A549 (cell line): ENCODE data around the gene CFAP65. TPM values are rescaled to one million over a fixed set of nuclear protein-coding genes. Genes with fewer than 3 reads are reported as not detected.
A peak's percentile ranks its signal among the peaks of the same experiment; 100 is the strongest.

Experiments
- ATAC-seq, 2 experiments: fragments of 200-7000 bp in 1 of 2; fragments of >200 bp in 1 of 2; cut with Nextera tagmentation in 1 of 2; cut with Tn5 transposase in 1 of 2; 3 replicates each; pipeline versions ENCODE4 v1.8.0 to v1.9.1; 2018 to 2020; ENCODE audit warnings: mild to moderate bottlenecking in 1 of 2, moderate library complexity in 1 of 2
- CTCF ChIA-PET: fragments of 300-600 bp; sonication (Branson Sonifier 250); formaldehyde crosslinking; extraction: SDS; loops from one replicate; lab custom pipeline; 2021; ENCODE audit warnings: antibody characterized with exemption, inconsistent platforms; lab: Yijun Ruan, JAX
- POLR2A ChIA-PET: fragments of 350-600 bp; formaldehyde crosslinking; extraction: SDS; loops from one replicate; lab custom pipeline; 2021; ENCODE audit warnings: antibody characterized with exemption, inconsistent platforms; lab: Yijun Ruan, JAX
- DNase-seq, 2 experiments: peaks; one replicate each; pipeline versions ENCODE4 v3.0.0 to v3.0.0-alpha.2; 2011 to 2016; ENCODE audit warnings: low read depth in 1 of 2, low spot score in 1 of 2
- FAIRE-seq: peaks from 2 replicates; lab custom pipeline; 2011; peaks lifted over from hg19 to GRCh38; lab: Jason Lieb, UNC
- H3K27ac ChIP-seq, 2 experiments: fragments of >200 bp; sonication (Bioruptor Twin); formaldehyde crosslinking; 3 replicates each; pipeline ENCODE4 v1.5.1; 2016 to 2017
- H3K4me1 ChIP-seq: fragments of >200 bp; sonication (Bioruptor Twin); formaldehyde crosslinking; 3 replicates; pipeline ENCODE4 v1.6.1; 2016
- H3K4me2 ChIP-seq: fragments of >200 bp; sonication (Bioruptor Twin); formaldehyde crosslinking; 3 replicates; pipeline ENCODE4 v1.6.1; 2016
- H3K4me3 ChIP-seq: fragments of >200 bp; sonication (Bioruptor Twin); formaldehyde crosslinking; 3 replicates; pipeline ENCODE4 v1.5.1; 2016
- H3K9me3 ChIP-seq: fragments of >200 bp; sonication (Bioruptor Twin); formaldehyde crosslinking; 3 replicates; pipeline ENCODE4 v1.6.1; 2016
- BCL3 ChIP-seq: fragments of >200 bp; sonication (Bioruptor Twin); formaldehyde crosslinking; IDR thresholded peaks from 3 replicates; pipeline ENCODE4 v1.6.1; 2016
- BHLHE40 ChIP-seq: IDR thresholded peaks from 2 replicates; pipeline ENCODE4 v1.6.1; 2012; ENCODE audit warnings: low read depth, low read length, inconsistent platforms
- CBX2 ChIP-seq: fragments of 200-600 bp; sonication (generic); IDR thresholded peaks from 2 replicates; pipeline ENCODE4 v1.6.1; 2016; ENCODE audit warnings: low read depth, mild to moderate bottlenecking, borderline replicate concordance
- CHD2 ChIP-seq: fragments of 150-350 bp; IDR thresholded peaks from 2 replicates; pipeline ENCODE4 v1.6.1; 2014; ENCODE audit warnings: low read length; ENCODE audit not compliant: partially characterized antibody
- EHF ChIP-seq: fragments of 250-450 bp; sonication (Bioruptor Pico); IDR thresholded peaks from 2 replicates; pipeline ENCODE4 v1.5.0; 2020; ENCODE audit warnings: mild to moderate bottlenecking
- EHMT2 ChIP-seq: fragments of 200-600 bp; sonication (generic); IDR thresholded peaks from 2 replicates; pipeline ENCODE4 v1.6.1; 2016; ENCODE audit warnings: antibody characterized with exemption, low read depth, mild to moderate bottlenecking, moderate library complexity
- ESRRA ChIP-seq: fragments of 150-350 bp; IDR thresholded peaks from 2 replicates; pipeline ENCODE4 v1.6.1; 2014; ENCODE audit warnings: mild to moderate bottlenecking, low read length, borderline replicate concordance
- FOXS1 ChIP-seq: fragments of 250-450 bp; sonication (Bioruptor Pico); IDR thresholded peaks from 2 replicates; pipeline ENCODE4 v1.5.0; 2020; ENCODE audit warnings: mild to moderate bottlenecking, moderate library complexity
- GATA3 ChIP-seq: IDR thresholded peaks from 2 replicates; pipeline ENCODE4 v1.6.1; 2012; ENCODE audit warnings: borderline replicate concordance
- HDAC2 ChIP-seq: fragments of 200-600 bp; sonication (generic); IDR thresholded peaks from 2 replicates; pipeline ENCODE4 v1.6.1; 2016
- HES2 ChIP-seq: fragments of >200 bp; sonication (Bioruptor Twin); formaldehyde crosslinking; IDR thresholded peaks from 2 replicates; pipeline ENCODE4 v1.6.1; 2016
- HMGXB4 ChIP-seq: fragments of 250-450 bp; sonication (Bioruptor Pico); IDR thresholded peaks from 2 replicates; pipeline ENCODE4 v1.5.0; 2021; ENCODE audit warnings: mild to moderate bottlenecking, moderate library complexity, borderline replicate concordance
- HOXB5 ChIP-seq: fragments of 250-450 bp; sonication (Bioruptor Pico); IDR thresholded peaks from 2 replicates; pipeline ENCODE4 v1.5.0; 2020; ENCODE audit warnings: mild to moderate bottlenecking, moderate library complexity
- JUNB ChIP-seq: fragments of >200 bp; sonication (Bioruptor Twin); formaldehyde crosslinking; IDR thresholded peaks from 2 replicates; pipeline ENCODE4 v1.6.1; 2016
- MYC ChIP-seq: IDR thresholded peaks from 2 replicates; pipeline ENCODE4 v1.6.1; 2012; ENCODE audit warnings: mild to moderate bottlenecking, inconsistent platforms, low read length, improper control_type of control experiment, borderline replicate concordance
- NPAS2 ChIP-seq: fragments of 250-450 bp; sonication (Bioruptor Pico); IDR thresholded peaks from 2 replicates; pipeline ENCODE4 v1.8.0; 2022; ENCODE audit warnings: mild to moderate bottlenecking, moderate library complexity, borderline replicate concordance
- REST ChIP-seq: fragments of 200-600 bp; sonication (generic); IDR thresholded peaks from 2 replicates; pipeline ENCODE4 v1.6.1; 2016; ENCODE audit warnings: antibody characterized with exemption, mild to moderate bottlenecking, moderate library complexity
- RFX5 ChIP-seq: fragments of 450-650 bp; IDR thresholded peaks from 2 replicates; pipeline ENCODE4 v1.7.1; 2014; ENCODE audit warnings: antibody characterized with exemption, mild to moderate bottlenecking, moderate library complexity
- RNF2 ChIP-seq: fragments of 200-600 bp; sonication (generic); IDR thresholded peaks from 2 replicates; pipeline ENCODE4 v1.6.1; 2016; ENCODE audit warnings: low read depth, mild to moderate bottlenecking, antibody characterized with exemption, moderate library complexity, borderline replicate concordance
- SMC3 ChIP-seq: fragments of >200 bp; sonication (Bioruptor Twin); formaldehyde crosslinking; IDR thresholded peaks from 3 replicates; pipeline ENCODE4 v1.6.1; 2018; ENCODE audit warnings: inconsistent platforms
- SREBF2 ChIP-seq: fragments of 450-650 bp; IDR thresholded peaks from 2 replicates; pipeline ENCODE4 v1.6.1; 2014; ENCODE audit warnings: mild to moderate bottlenecking, moderate library complexity
- TFCP2L1 ChIP-seq: fragments of 250-450 bp; sonication (Bioruptor Pico); IDR thresholded peaks from 2 replicates; pipeline ENCODE4 v1.5.0; 2021; ENCODE audit warnings: mild to moderate bottlenecking
- ZC3H11A ChIP-seq: fragments of 450-650 bp; IDR thresholded peaks from 2 replicates; pipeline ENCODE4 v1.6.1; 2014; ENCODE audit warnings: antibody characterized with exemption, mild to moderate bottlenecking
- ZNF302 ChIP-seq: fragments of 250-450 bp; sonication (Bioruptor Pico); IDR thresholded peaks from 2 replicates; pipeline ENCODE4 v1.9.0; 2021; ENCODE audit warnings: inconsistent platforms, mild to moderate bottlenecking, moderate library complexity
- WGBS: methylation state at CpG from one replicate; pipeline ENCODE4 v1.1.6; 2017; ENCODE audit errors: missing lambda C conversion rate; 5-methylcytosine and 5-hydroxymethylcytosine counted together
- polyA plus RNA-seq, 4 experiments: library from polyadenylated mRNA; depleted of rRNA in 3 of 4; stranded (reverse); fragments of >200 nt; fragmentation: RNase III in 1 of 4; extraction: RNeasy Plus Mini Kit Qiagen cat#74134 plus additional on column Dnase treatment in 1 of 4; gene quantifications; 2 replicates in 3 of 4; 3 replicates in 1 of 4; pipeline ENCODE4 v1.2.3, GENCODE V29; 2011 to 2017

The CFAP65 gene
- polyA plus RNA-seq, 2 of the 4 experiments (the other 2 are of a cell fraction): 0.12 to 0.14 TPM

GRCh38 chr2:219028996-219029828 is 12.1 kb downstream of the CFAP65 start:
- H3K27ac ChIP-seq: no peak overlapping the region
- H3K9me3 ChIP-seq: no peaks in the 10 kb centered on the region
- H3K4me3 ChIP-seq: no peak overlapping the region
- H3K4me2 ChIP-seq: no peak overlapping the region
- TF ChIP-seq ESRRA: no peak
- no peak for TF ChIP-seq HES2
- no peak for TF ChIP-seq HDAC2
- no peak for TF ChIP-seq FOXS1 (CRISPR knock-in tag)
- no peak for TF ChIP-seq EHF (CRISPR knock-in tag)
- TF ChIP-seq RFX5: no peak
- no peak for TF ChIP-seq CBX2
- ATAC-seq (peak; percentile 20 to 27; a peak in 5 of 6 replicates), DNase-seq (no peak), FAIRE-seq (no peak)
- H3K4me1 ChIP-seq: no peaks in the 10 kb centered on the region
- 38% methylated on average over 9 of the region's 13 CpGs for WGBS
- CTCF ChIA-PET: interaction anchor here (0.6 to 12.4 kb wide), 58 partner anchors 9 to 498 kb away, joined by 3 to 173 read pairs (median 6); partner anchors contain the start of genes CFAP65, CRYBA2, IHH and NHEJ1
- POLR2A ChIA-PET: no interaction called here

- ATAC-seq (no peak), FAIRE-seq (no peak), DNase-seq (no peak)
- no peaks in the 10 kb centered on the region for H3K9me3 ChIP-seq
- H3K4me2 ChIP-seq: no peak overlapping the region
- WGBS: 37% methylated on average over 5 of the region's 5 CpGs
- no peak for TF ChIP-seq TFCP2L1 (CRISPR knock-in tag)
- TF ChIP-seq ESRRA: no peak
- no peak for TF ChIP-seq BCL3
- TF ChIP-seq ZC3H11A: no peak
- no peak for TF ChIP-seq RNF2
- TF ChIP-seq EHMT2: no peak
- TF ChIP-seq GATA3: no peak
- no peak for TF ChIP-seq HOXB5
- no peak for TF ChIP-seq REST
- no peak for TF ChIP-seq HMGXB4 (CRISPR knock-in tag)
- TF ChIP-seq JUNB: no peak
- TF ChIP-seq NPAS2 (CRISPR knock-in tag): no peak
- no peak for TF ChIP-seq CHD2
- no peak for TF ChIP-seq MYC
- TF ChIP-seq SMC3: no peak
- TF ChIP-seq BHLHE40: no peak
- no peak for TF ChIP-seq ZNF302
- no peak for TF ChIP-seq SREBF2
- no peak for TF ChIP-seq FOXS1 (CRISPR knock-in tag)
- no peak overlapping the region for H3K4me3 ChIP-seq
- ChIA-PET POLR2A (no interaction called here), CTCF (interaction anchor here (0.6 to 12.4 kb wide), 17 partner anchors 8 to 307 kb away, joined by 3 to 173 read pairs (median 21); partner anchors contain the start of genes CFAP65, CRYBA2, IHH and NHEJ1)
- no peaks in the 10 kb centered on the region for H3K4me1 ChIP-seq
- H3K27ac ChIP-seq: no peak overlapping the region
Measured at GRCh38 chr2:219028141-219028540, 13.2 kb downstream of the CFAP65 start.
